CMK (cell line): ENCODE measurements around the gene MTTP.

Experiments used
- DNase-seq: peaks from one replicate; pipeline ENCODE4 v3.0.0-alpha.2; 2010; ENCODE audit warnings: low read depth

The MTTP gene

GRCh38 chr4:99670409-99671073 lies 95.9 kb downstream of the MTTP start:
- DNase-seq, result peak; percentile 67
